SKM-1 treated with dmso at 0.1 percent for 144 hours (cell line): ENCODE data around the gene LRBA.
"Not testable (repeated sequence)": the region's sequence is repeated elsewhere in the genome, so short reads cannot be mapped to it uniquely, and the experiment has no call there.

Experiments used
- DNase-seq: peaks from one replicate; lab custom pipeline; 2025; ENCODE audit not compliant: unreplicated experiment; lab: John Stamatoyannopoulos, UW

Gene LRBA

DNA sequence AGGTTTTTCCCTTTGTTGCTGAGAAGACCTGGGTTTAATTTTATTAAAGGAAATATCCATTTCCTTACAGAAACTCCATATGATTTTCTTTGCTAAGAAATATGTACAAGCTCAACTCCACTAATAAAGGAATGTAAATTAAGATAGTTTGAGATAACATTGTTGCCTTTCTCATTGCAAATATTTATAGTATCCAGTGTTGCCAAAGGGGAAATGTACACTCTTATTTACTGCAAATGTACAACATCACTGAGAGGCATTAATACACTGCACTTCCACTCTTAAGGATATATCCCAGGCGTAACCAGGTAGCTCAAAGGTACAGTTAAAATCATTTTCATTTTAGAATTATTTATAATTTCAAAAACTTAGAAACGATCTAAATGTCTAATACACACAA is 7.5 kb upstream of the LRBA start:
- no peak for DNase-seq

DNA sequence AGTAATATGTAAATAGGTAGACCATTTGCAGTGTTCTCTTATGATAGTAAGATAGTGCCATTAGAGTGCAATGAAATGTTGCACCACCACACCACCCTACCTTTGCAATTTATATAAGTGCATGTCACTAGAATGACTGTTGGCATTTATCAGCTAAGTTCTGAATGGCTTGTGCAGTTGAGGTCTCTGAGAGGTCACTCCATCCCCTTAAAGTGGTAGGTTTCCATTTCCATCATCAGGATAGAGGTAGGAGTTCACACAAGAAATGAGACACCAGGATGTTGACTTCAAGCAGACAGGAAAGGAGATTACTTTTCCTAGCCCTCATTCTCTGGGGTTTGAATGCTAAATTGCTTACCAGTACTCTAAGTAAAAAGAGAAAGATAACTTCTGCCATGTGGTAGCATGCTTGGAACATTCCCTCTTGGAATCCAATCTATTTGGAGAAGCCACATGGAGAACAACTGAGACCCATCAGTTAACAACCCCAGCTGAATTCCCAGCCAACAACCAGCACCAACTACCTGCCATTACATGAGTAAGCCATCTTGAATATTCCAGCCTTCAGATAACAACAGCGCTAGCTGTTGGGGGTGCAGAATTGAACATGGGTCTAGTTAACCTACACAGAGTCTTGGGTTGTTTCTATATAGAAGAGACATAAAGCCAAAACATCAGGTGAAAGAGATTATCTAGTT is 6.7 kb upstream of the LRBA start:
- DNase-seq, result no peak

GRCh38 chr4:151015459-151016347 is 619 bp upstream of the LRBA start:
- peak; percentile 65 for DNase-seq

GRCh38 chr4:151013944-151014343 is 1.1 kb downstream of the LRBA start:
- DNase-seq, result no peak

DNA sequence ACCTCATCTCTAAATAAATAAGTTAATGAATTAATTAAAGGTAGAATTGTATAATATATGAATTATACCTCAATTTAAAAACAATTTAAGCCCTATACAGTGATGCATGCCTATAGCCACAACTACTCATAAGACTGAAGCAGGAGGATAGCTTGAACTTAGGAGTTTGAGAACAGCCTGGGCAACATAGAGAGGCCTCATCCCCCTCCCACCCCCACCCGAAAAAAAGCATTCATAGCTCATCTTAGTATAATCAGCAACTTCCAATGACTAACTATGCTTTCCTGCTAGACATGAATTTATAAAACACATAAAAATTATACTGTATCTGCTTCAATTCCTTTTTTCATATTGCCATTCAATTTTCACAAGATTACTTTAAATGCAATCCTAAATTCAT is 1.6 kb downstream of the LRBA start:
- no peak for DNase-seq

- no peak for DNase-seq
Observed at GRCh38 chr4:151012820-151013219, 2.3 kb downstream of the LRBA start.

GRCh38 chr4:151012376-151012775 is 2.7 kb downstream of the LRBA start:
- DNase-seq, result no peak

DNA sequence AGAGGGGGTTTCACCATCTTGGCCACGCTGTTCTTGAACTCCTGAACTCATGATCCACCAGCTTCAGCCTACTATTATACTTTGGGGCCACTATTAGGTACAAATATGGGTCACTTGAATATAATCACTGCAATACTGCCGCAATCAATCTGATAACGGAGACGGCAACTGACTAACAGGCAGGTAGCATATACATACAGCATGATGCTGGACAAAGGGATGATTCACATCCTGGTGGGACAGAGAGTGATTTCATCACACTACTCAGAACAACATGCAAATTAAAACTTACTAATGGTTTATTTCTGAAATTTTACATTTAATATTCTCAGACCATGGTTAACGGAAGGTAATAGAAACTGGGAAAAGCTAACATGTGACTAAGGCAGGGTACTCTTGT is 10.9 kb downstream of the LRBA start:
- DNase-seq, result no peak

- DNase-seq, result no peak
Observed at GRCh38 chr4:151000747-151001429, 14.2 kb downstream of the LRBA start.

DNA sequence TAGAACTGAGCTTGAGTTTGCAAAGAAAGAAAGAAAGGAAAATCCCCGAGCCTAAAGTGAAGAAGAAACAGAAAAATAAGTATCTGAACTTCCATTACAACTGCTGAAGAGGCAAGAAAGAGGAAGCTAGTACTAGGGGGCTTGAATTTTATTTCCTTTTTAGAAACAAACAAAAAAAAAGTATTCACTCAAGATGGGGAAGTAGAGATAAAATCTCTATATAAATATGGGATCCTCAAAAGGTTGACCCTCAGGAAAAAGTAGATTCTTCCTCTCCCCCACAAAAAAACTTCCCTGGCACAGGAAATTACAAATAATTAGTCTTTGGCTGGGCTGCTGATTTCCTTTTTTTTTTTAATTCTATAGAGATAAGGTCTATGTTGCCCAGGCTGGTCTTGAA is 16.0 kb downstream of the LRBA start:
- peak; percentile 6 for DNase-seq

DNA sequence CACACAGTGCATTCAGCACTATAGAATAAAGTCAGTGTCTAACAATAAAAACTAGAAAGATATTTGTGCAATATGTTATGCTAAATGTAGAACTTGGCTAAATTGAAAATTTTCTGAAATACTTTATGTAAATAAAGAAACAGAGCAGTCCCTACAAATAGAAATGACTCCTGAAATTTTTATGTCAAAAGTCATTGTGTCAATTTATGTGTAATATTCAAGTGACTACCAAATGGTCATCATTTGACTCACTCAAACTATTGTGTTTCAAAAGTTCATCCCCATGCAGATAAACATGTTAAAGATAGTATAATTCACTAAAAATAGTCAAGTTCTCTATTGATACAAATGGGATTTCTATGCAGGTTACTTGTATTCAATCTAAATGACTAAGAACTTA is 17.9 kb downstream of the LRBA start:
- no peak for DNase-seq

GRCh38 chr4:150994721-150995120 is 20.4 kb downstream of the LRBA start:
- DNase-seq, result no peak

GRCh38 chr4:150993577-150993976 is 21.5 kb downstream of the LRBA start:
- DNase-seq, result not testable (repeated sequence)

DNA sequence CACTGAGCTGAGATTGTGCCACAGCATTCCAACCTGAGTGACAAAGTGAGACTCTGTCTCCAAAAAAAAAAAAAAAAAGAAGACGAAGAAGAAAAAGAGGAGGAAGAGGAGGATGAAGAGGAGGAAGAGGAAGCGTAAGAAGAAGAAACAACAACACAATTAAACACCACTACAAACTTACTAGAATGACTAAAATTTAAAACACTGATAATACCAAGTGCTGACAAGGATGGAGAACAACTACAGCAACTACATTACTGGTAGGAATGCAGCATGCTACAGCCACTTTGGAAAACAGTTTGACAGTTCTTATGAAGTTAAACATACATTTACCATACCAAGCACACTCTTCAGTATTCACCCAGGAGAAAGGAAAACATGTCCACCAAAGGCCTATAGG is 24.1 kb downstream of the LRBA start:
- no peak for DNase-seq

DNA sequence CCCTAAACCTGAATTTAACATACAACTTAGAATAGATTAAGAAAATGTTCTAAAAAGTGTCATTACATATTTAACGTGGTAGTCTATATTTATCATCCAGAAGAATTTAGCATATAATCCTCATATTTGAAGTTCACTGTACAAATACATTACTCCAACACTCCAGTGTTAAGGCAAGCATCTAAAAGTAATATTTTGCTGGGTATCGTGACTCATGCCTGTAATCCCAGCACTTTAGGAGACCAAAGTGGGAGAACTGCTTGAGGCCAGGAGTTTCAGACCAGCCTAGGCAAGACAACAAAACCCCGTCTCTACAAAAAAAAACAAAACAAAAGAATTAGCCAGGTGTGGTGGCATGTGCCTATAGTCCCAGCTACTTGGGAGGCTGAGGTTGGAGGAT is 24.8 kb downstream of the LRBA start:
- no peak for DNase-seq

DNA sequence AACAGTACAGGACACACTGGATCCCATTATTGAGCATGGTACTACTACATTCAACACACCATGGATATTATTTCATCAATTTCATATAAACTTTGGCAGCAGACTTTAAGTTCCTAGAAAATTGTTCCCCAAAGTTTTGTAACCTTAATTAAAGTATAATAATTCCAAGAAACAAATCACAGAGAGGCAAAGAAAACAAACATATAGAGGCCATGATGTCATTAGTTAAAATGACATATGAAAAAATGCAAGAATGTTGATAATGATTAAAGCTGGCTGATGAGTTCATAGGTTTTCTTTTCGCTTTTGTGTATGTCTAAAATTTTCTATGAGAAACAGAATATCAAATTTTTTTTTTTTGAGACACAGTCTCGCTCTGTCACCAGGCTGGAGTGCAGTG is 26.8 kb downstream of the LRBA start:
- DNase-seq, result no peak

GRCh38 chr4:150987204-150987603 is 27.9 kb downstream of the LRBA start:
- no peak for DNase-seq

- DNase-seq, result no peak
Observed at GRCh38 chr4:150986085-150986484, 29.0 kb downstream of the LRBA start.

GRCh38 chr4:150983851-150984250 is 31.2 kb downstream of the LRBA start:
- no peak for DNase-seq

DNA sequence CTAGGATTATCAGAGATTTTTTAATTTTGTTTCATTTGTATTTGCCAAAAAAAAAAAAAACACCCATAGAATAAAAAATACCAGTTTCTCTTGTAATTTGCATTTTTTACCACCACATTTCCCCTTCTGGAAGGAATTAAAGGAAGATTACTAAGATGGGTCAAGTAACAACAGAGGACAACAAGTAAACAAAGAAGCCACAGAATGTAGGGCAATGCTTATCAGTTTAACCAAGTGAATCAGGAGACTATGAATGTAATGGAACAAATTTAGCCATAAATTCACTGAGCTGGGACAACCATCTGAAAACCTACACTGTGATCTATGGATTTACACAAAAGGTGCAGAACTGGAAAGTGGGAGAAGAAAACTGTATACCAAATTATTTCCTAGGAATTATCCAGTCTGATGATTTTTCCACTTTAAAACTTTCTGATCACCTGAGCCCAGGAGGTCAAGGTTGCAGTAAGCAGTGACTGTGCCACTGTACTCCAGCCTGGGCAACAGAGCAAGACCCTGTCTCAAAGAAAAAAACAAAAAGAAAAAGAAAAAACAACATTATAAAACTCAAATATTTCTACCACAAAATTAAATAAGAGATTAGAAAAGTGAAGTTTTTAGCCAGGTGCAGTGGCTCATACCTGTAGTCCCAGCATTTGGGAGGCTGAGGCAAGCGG is 32.4 kb downstream of the LRBA start:
- no peak for DNase-seq
